ENCODE results near the gene ESR1.

GRCh38 chr6:151905072-151905471, 97.6 kb downstream of the ESR1 start:
- TF ChIP-seq CTCF (IDR thresholded peaks at IDR 0.05; ENCODE audit: low read depth, low read length, poor library complexity, severe bottlenecking): no peak
- TF ChIP-seq EZH2phosphoT487 (IDR thresholded peaks at IDR 0.05; ENCODE audit: borderline replicate concordance, low read length): no peak

All from DOHH2 (cell line).